PFSK-1 (cell line): ENCODE results near the gene SLC17A5.

Experiments used
- FOXP2 ChIP-seq: optimal IDR thresholded peaks from 2 replicates; pipeline ENCODE3; 2011; ENCODE audit warnings: borderline replicate concordance, control low read depth, inconsistent platforms; ENCODE audit not compliant: insufficient read depth; ENCODE audit errors: extremely low read length, extremely low read depth
- POLR2AphosphoS5 ChIP-seq: IDR thresholded peaks from 2 replicates; pipeline ENCODE4 v1.6.1; 2012; ENCODE audit warnings: low read depth, mild to moderate bottlenecking, control low read depth, low read length, moderate library complexity
- SIN3A ChIP-seq: IDR thresholded peaks from 2 replicates; pipeline ENCODE4 v1.6.1; 2012; ENCODE audit warnings: mild to moderate bottlenecking, low read length, moderate library complexity, borderline replicate concordance; ENCODE audit not compliant: insufficient read depth
- TAF1 ChIP-seq: IDR thresholded peaks from 2 replicates; pipeline ENCODE4 v1.6.1; 2012; ENCODE audit warnings: low read length, control low read depth, borderline replicate concordance; ENCODE audit not compliant: insufficient read depth

- peak; percentile 89 for TF ChIP-seq POLR2AphosphoS5
- TF ChIP-seq TAF1, result no peak
- no peak for TF ChIP-seq SIN3A
- TF ChIP-seq FOXP2, result peak; percentile 9
Observed at GRCh38 chr6:73653571-73654424, at the start of gene SLC17A5.
